GM12872 (cell line): ENCODE measurements around the gene SV2B.

Experiments
- TF ChIP-seq, protein P1 (sequence below): IDR thresholded peaks from 3 replicates; pipeline ENCODE4 v1.5.1; 2011; ENCODE audit warnings: low read depth, mild to moderate bottlenecking, low read length, moderate library complexity; ENCODE audit not compliant: insufficient read depth

The SV2B gene

DNA sequence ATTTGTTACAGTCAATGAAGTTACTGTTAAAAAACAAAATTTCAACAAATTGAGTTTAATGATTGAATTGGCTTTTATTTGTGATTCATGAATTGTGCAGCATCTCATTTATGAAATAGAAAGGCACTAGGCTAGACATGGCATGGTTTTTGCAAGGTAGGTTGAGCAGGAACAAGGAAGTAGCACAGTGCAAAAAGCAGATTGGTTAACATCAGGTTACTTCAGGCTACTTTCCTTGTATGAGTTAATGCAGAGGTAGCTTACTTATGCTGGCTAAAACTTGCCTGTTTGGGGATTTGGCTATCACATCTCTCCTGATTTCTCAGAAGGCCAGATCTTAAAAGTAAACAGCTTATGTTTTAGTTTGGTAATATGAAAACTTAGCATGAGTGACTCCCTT lies 23.0 kb upstream of the SV2B start:
- TF ChIP-seq, protein P1, sequence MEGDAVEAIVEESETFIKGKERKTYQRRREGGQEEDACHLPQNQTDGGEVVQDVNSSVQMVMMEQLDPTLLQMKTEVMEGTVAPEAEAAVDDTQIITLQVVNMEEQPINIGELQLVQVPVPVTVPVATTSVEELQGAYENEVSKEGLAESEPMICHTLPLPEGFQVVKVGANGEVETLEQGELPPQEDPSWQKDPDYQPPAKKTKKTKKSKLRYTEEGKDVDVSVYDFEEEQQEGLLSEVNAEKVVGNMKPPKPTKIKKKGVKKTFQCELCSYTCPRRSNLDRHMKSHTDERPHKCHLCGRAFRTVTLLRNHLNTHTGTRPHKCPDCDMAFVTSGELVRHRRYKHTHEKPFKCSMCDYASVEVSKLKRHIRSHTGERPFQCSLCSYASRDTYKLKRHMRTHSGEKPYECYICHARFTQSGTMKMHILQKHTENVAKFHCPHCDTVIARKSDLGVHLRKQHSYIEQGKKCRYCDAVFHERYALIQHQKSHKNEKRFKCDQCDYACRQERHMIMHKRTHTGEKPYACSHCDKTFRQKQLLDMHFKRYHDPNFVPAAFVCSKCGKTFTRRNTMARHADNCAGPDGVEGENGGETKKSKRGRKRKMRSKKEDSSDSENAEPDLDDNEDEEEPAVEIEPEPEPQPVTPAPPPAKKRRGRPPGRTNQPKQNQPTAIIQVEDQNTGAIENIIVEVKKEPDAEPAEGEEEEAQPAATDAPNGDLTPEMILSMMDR = no peak

DNA sequence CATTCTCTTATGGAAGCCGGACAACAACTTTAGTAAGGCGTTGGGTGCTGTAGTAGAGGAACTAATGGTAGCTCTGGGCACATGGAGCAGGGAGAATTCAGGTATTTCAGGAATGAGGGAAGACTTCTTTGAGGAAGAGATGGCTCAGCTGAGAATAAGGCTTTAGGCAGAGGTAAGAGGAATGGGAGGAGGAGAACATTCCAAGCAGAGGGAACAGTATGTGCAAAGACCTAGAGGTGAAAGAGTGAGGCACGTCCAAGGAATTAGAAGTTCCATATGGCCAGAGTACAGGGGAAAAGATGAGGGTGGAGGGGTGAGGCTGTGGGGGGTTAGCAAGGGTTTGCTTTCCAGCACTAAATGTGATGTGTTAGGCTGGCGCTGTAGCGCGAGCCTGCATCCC lies 1.6 kb upstream of the SV2B start:
- TF ChIP-seq, protein P1 = no peak

DNA sequence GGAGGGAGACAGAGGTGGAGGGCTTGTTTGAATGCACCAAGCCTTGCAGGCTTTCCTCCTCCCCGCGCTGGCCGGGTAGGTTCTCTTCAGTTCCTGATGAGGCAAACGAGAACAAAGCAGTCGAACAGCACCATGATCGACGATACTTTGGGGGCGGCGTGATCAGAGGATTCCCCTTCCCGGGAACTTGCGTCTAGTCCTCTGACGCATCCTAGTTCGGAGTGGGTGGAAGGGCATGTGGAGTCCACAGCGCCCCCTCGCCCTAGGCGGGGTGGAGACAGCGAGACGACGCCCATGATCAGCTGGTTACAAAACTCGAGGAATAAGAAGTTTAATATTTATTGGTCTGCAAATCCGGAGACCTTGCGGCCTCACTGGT lies 452 bp upstream of the SV2B start:
- TF ChIP-seq, protein P1 = peak; percentile 32; the same call in 1 of the 3 replicates

DNA sequence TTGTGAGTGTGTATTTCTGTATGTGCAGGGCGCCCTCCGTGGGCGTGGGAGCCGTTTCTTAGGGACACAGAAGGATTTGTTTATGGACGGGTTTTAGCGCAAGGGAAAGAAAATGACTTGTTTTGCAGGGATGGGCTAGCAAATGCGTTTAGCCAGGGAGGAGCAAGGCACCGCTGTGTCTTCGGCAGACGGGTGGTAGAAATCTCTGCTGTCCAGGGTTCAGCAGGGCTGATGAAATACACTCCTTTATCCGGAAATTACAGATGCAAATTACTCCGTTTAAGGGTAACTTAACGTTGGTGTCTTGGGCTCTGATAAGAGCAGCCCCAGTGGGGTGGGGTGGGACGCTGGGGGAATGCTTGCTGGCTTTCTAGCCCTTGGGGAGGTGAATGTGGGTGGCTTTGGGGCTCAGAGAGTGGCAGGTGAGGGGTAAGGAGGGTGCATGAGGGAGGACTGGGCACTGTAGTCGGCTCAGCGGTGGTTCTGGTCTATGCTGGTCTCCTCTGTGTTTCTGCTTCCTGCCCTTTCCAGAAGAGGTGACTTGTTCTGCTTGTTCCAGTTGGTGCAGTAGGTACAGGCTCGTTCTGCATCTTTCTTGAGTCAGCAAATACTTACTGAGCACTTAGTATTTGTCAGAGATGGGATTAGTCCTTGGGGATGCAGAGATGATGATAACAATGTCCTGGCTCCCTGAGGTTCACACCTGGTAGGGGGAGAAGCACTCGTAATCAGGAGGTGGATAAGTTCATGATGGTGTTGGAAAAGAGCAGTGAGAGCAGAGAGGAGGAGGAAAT lies 954 bp downstream of the SV2B start:
- TF ChIP-seq, protein P1 = no peak

DNA sequence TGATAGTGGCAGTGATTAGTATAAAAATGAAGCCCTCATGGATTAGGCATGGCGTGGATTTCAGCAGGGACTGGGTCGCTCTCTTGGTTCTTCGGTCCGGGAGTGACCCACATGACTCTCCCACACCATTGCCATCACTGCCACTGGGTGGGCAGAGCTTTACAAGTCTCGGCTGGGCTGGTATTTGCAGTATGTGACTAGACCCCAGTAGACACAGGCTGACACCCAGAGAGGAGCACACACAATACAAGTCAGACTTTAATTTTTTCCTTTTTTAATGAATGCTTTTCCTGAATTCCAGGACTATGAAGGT lies 1.5 kb downstream of the SV2B start:
- TF ChIP-seq, protein P1 = no peak

DNA sequence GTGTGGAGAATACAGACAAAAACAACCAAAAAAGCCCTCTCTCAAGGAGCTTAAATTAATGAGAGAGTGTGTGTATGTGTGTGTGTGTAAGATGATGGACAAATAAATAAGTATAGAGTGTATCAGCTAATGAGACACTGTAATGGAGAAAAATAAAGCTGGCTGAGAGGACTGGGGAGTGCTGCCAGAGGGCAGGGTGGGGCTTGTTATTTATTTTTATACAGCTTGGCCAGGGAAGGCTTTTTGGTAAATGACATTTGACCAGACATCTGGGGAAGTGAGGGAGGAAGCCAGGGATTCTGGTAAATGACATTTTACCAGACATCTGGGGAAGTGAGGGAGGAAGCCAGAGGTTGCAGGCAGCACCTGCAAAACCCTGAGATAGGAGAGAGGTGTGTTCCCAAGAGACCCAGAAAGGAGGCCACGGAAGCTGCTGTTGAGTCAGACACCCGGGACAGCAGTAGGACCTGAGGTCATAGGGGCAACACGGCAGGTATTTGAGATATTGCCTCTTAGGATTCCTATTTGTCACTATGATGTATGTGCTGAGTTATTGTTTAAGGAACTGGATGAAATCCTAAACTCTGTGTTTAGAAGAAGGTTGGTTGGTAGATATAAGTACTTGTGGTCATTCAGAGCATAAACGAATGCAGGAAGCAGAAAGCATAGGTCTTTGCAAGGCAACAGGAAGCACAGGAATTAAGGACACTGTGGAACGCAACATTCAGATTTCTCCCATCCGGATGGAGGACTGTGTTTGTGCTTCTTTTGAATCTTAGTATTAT lies 2.7 kb downstream of the SV2B start:
- TF ChIP-seq, protein P1 = no peak

DNA sequence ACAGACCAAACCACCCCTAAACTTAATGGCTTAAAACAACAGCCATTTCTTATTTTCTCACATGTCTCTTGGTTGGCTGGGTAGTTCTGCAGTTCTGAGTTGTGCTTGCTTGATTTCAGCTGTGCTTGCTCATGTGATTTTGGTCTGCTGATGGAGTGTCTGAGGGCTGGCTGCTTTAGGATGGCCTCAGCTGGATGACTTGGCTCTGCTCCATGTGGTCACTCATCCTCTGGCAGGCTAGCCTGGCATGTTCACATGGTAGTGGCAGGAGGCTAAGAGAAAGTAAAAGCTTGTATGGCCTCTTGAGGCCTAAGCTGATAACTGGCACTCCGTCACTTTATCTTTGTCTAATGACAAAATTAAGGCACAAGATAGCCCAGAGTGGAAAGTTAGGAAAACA lies 4.1 kb downstream of the SV2B start:
- TF ChIP-seq, protein P1 = no peak
